Measurements from ENCODE around the gene ACOX1. TPM values are rescaled to one million over a fixed set of nuclear protein-coding genes. Genes with fewer than 3 reads are reported as not detected.
"Not testable (repeated sequence)": the region's sequence is repeated elsewhere in the genome, so short reads cannot be mapped to it uniquely, and the experiment has no call there.

Gene ACOX1
- polyA plus RNA-seq, 3 donors = 30.3 to 42.7 (median 34.3) TPM

GRCh38 chr17:75983501-75984181 lies 4.7 kb upstream of the ACOX1 start:
- DNase-seq (ENCODE audit: low read depth in 3 of 3, low spot score in 2 of 3) = no peak

GRCh38 chr17:75981019-75981615 lies 2.2 kb upstream of the ACOX1 start:
- DNase-seq (ENCODE audit: low read depth in 3 of 3, low spot score in 2 of 3) = no peak

GRCh38 chr17:75980188-75981018 lies 1.4 kb upstream of the ACOX1 start:
- no peak for DNase-seq (ENCODE audit: low read depth in 3 of 3, low spot score in 2 of 3)

DNA sequence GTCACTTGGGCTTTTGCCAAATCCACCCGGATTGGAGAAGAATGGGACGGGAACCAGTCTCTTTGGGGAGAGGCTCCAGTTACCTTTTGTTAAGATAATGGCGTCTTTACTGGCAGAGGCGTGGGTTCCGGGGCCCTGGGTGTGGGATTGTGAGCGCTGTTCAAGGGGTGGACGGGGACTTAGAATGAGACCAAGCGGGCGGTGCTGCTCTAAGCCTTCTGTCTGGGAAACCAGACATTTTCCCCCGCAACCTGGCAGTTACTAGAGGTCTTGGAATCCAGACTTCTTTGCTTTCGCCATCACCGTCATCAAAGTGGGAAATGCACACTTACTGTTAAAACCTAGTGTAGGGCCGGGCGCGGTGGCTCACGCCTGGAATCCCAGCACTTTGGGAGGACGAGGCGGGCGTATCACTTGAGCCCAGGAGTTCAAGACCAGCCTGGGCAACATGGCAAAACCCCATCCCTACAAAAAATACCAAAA lies 780 bp upstream of the ACOX1 start:
- DNase-seq (ENCODE audit: low read depth in 3 of 3, low spot score in 2 of 3) = no peak

- DNase-seq (ENCODE audit: low read depth in 3 of 3, low spot score in 2 of 3) = no peak
Observed at GRCh38 chr17:75976175-75976848, 2.7 kb downstream of the ACOX1 start.

DNA sequence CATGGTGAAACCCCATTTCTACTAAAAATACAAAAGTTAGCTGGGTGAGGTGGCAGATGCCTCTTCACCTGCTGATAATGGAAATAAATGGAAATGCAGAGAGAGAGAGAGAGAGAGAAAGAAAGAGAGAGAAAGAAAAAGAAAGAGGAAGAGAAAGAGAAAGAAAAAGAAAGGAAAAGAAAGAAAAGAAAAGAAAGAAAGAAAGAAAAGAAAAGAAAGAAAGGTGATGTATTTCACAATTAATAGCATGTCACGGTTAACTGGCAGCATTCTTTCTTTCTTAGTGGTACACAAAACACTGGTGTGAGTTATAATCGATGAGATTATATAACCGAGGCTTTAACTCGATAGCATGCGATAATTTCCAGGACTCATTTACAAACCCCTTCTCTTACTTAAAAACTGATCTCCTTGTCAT lies 3.2 kb downstream of the ACOX1 start:
- DNase-seq (ENCODE audit: low read depth in 3 of 3, low spot score in 2 of 3) = no peak

GRCh38 chr17:75975187-75975586 lies 3.8 kb downstream of the ACOX1 start:
- not testable (repeated sequence) for DNase-seq (ENCODE audit: low read depth in 3 of 3, low spot score in 2 of 3)

DNA sequence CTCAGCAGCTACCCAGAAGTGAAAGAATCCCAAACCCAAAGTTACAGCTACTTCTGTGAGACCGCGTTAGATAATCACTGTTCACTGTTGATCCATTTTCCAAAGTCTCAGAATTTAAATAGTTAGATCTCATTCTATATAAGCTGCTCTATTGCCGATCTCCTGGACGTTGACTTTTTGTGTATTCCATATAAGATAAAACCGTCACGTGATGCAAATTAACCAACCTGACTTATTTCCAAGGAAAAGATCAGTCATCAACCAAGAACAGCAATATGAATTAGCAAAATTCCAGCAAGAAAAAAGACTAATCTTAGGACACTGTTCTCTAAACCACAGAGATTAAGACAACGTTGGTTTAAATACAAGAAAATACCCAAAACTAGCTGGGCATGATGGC lies 8.3 kb downstream of the ACOX1 start:
- DNase-seq (ENCODE audit: low read depth in 3 of 3, low spot score in 2 of 3) = no peak

DNA sequence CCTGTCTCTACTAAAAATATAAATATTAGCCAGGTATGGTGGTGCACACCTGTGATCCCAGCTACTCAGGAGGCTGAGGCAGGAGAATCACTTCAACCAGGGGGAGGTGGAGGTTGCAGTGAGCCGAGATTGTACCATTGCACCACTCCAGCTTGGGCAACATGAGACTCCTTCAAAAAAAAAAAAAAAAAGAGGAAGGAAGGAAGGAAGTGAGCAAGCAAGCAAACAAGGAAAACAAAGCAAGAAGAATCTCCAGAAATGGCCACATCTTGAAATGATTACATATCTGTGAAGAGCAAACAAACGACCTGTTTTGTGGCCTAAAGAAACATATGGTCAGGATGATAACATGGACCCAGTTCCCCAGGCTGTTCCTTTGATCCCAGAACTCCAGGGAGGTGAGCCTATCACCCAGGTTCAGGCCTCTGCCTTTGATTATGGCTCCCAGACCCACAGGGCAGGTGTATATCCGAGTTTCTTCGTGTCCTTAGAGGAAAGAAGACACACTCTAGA lies 8.9 kb downstream of the ACOX1 start:
- DNase-seq (ENCODE audit: low read depth in 3 of 3, low spot score in 2 of 3) = no peak

DNA sequence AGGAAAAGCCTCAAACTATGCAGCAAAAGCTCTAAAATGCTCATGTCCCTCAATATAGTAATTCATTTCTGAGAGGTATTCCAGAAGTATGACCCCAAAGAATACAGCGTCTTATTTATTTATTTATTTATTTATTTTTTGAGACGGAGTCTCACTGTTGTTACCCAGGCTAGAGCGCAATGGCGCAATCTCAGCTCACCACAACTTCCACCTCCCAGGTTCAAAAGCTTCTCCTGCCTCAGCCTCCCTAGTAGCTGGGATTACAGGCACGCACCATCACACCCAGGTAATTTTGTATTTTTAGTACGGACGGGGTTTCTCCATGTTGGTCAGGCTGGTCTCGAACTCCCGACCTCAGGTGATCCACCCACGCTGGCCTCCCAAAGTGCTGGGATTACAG lies 9.9 kb downstream of the ACOX1 start:
- not testable (repeated sequence) for DNase-seq (ENCODE audit: low read depth in 3 of 3, low spot score in 2 of 3)

GRCh38 chr17:75965468-75965867 lies 13.5 kb downstream of the ACOX1 start:
- DNase-seq (ENCODE audit: low read depth in 3 of 3, low spot score in 2 of 3) = no peak

DNA sequence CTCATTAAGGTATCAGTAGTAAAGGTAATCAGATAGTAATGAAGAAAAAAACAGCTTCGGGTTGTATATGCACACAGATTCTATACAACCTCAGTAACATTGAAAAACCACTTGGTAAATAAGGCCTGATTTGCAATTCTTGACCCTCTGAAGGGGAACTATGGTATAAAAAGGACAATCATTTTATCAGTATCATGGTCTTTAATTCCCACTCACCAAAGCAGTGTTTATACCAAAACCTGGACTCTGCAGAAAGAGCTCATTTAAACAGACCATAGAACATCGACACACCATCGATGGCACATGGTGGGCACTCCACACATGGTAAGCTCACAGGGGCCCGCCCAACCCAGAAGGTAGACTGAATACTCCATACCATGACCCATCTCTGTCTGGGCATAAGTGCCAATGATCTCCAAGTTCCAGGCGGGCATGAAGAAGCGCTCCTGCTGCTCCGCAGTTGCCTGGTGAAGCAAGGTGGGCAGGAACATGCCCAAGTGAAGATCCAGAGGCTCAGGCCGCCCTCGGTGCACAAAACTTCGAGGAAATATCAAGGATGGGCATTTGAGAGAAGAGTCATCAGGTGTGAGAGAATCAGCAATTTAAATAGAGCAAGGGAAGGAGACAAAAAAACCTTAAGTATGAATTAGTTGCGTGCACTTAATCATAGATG lies 19.0 kb downstream of the ACOX1 start:
- DNase-seq (ENCODE audit: low read depth in 3 of 3, low spot score in 2 of 3) = no peak

- no peak for DNase-seq (ENCODE audit: low read depth in 3 of 3, low spot score in 2 of 3)
Observed at GRCh38 chr17:75959051-75959838, 19.7 kb downstream of the ACOX1 start.

DNA sequence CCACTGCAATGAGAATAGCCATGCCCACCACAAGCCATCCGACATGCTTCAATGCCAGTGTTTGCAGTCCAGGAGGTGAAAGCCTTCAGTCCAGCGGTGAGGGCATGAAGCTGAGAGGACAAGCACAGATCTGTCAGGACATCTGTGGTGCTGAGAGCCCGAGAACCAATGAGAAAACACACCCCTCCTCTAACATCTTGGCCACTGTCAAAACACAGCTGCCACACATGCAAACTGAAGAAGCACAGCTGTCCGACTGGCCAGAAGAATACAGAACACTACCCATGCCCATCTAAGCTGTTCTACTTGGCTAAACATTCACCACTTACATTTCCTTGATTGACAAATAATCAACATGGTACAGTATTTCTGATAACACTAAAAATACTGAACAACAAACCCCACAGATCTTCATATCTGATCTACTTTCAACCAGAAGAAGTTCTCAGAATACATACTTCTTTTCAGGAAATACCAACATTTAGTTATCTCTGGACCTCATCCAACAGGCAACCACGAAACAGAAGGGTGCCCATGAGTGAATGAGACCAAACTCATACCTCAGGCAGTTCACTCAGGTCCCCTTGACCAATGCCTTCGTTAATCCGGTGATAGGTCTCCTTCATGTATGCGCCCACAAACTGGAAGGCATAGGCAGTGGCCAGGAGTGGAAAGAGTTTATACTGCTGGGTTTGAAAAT lies 28.0 kb downstream of the ACOX1 start:
- no peak for DNase-seq (ENCODE audit: low read depth in 3 of 3, low spot score in 2 of 3)

- DNase-seq (ENCODE audit: low read depth in 3 of 3, low spot score in 2 of 3) = no peak
Observed at GRCh38 chr17:75950421-75950820, 28.5 kb downstream of the ACOX1 start.

GRCh38 chr17:75945211-75945610 lies 33.8 kb downstream of the ACOX1 start:
- DNase-seq (ENCODE audit: low read depth in 3 of 3, low spot score in 2 of 3) = no peak

DNA sequence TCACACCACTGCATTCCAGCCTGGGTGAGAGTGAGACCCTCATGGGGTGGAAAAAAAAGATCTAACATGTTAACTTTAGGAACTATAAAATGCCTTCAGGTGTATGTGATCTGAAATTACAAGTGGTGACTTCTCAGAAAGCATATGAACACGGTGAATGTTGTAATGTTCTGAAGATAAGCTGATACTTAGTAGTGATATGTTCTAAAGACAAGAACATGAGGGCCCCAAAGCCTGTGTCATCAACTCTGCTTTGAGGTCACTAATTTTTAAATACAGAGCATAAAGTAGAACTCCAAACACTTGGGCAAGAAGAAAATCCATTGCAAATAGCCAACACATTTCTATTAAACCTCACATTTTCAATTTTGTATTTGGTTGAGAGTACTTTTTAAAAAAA lies 35.5 kb downstream of the ACOX1 start:
- DNase-seq (ENCODE audit: low read depth in 3 of 3, low spot score in 2 of 3) = no peak

- no peak for DNase-seq (ENCODE audit: low read depth in 3 of 3, low spot score in 2 of 3)
Observed at GRCh38 chr17:75942473-75942872, 36.5 kb downstream of the ACOX1 start.

GRCh38 chr17:75941442-75941819 lies 37.5 kb downstream of the ACOX1 start:
- DNase-seq (ENCODE audit: low read depth in 3 of 3, low spot score in 2 of 3) = no peak
